GM23248 (cell line): Measurements from ENCODE around the gene AHI1. TPM values are rescaled to one million over a fixed set of nuclear protein-coding genes. Genes with fewer than 3 reads are reported as not detected.

ENCODE experiments used
- DNase-seq: peaks from one replicate; pipeline ENCODE4 v3.0.0-alpha.2; 2015
- H2AFZ ChIP-seq: fragments of 200-600 bp; sonication (generic); 2 replicates; pipeline ENCODE4 v1.6.1; 2016; ENCODE audit warnings: antibody characterized with exemption
- H3F3A ChIP-seq: fragments of 200-600 bp; sonication (generic); 2 replicates; pipeline ENCODE4 v1.6.1; 2016; ENCODE audit warnings: mild to moderate bottlenecking, antibody characterized with exemption, mixed run types; ENCODE audit not compliant: insufficient read depth
- H3K27ac ChIP-seq: fragments of 200-600 bp; sonication (generic); 2 replicates; pipeline ENCODE4 v1.5.1; 2016; ENCODE audit warnings: mild to moderate bottlenecking
- H3K27me3 ChIP-seq: fragments of 200-600 bp; sonication (generic); replicated peaks from 2 replicates; pipeline ENCODE4 v1.6.1; 2016; ENCODE audit warnings: mild to moderate bottlenecking; ENCODE audit not compliant: insufficient read depth
- H3K36me3 ChIP-seq: fragments of 200-600 bp; sonication (generic); 2 replicates; pipeline ENCODE4 v1.6.1; 2016; ENCODE audit warnings: low read depth, mild to moderate bottlenecking
- H3K4me1 ChIP-seq: fragments of 200-600 bp; sonication (generic); 2 replicates; pipeline ENCODE4 v1.6.1; 2016; ENCODE audit warnings: mild to moderate bottlenecking; ENCODE audit not compliant: insufficient read depth
- H3K4me2 ChIP-seq: fragments of 200-600 bp; sonication (generic); one replicate; pipeline ENCODE4 v1.6.1; 2016; ENCODE audit warnings: mild to moderate bottlenecking; ENCODE audit not compliant: unreplicated experiment
- H3K4me3 ChIP-seq: fragments of 200-600 bp; sonication (generic); 2 replicates; pipeline ENCODE4 v1.5.1; 2016; ENCODE audit warnings: mild to moderate bottlenecking
- H3K79me2 ChIP-seq: fragments of 200-600 bp; sonication (generic); 2 replicates; pipeline ENCODE4 v1.6.1; 2016; ENCODE audit warnings: mild to moderate bottlenecking; ENCODE audit not compliant: insufficient read depth
- H3K9ac ChIP-seq: fragments of 200-600 bp; sonication (generic); 2 replicates; pipeline ENCODE4 v1.6.1; 2016; ENCODE audit warnings: mild to moderate bottlenecking
- H3K9me2 ChIP-seq: fragments of 200-600 bp; sonication (generic); 2 replicates; pipeline ENCODE4 v1.6.1; 2016; ENCODE audit warnings: mixed run types, mild to moderate bottlenecking, moderate library complexity; ENCODE audit not compliant: insufficient read depth
- H3K9me3 ChIP-seq: fragments of 200-600 bp; sonication (generic); one replicate; pipeline ENCODE4 v1.6.1; 2017; ENCODE audit warnings: low read depth
- H4K20me1 ChIP-seq: fragments of 200-600 bp; sonication (generic); 2 replicates; pipeline ENCODE4 v1.6.0; 2016; ENCODE audit not compliant: insufficient read depth
- EZH2 ChIP-seq: fragments of 200-600 bp; sonication (generic); IDR thresholded peaks from 2 replicates; pipeline ENCODE4 v1.6.1; 2018; ENCODE audit warnings: antibody characterized with exemption, mild to moderate bottlenecking; ENCODE audit not compliant: insufficient read depth, poor library complexity, severe bottlenecking
- EZH2phosphoT487 ChIP-seq: fragments of 200-600 bp; sonication (generic); IDR thresholded peaks from 2 replicates; pipeline ENCODE4 v1.6.1; 2018; ENCODE audit warnings: antibody characterized with exemption, moderate library complexity, mild to moderate bottlenecking, low read depth; ENCODE audit not compliant: insufficient read depth
- WGBS, 2 experiments: methylation state at CpG; one replicate each; pipeline ENCODE4 v1.1.6; 2015 to 2017; ENCODE audit warnings: low lambda C conversion rate in 2 of 2, low coverage in 1 of 2; ENCODE audit errors: missing lambda C conversion rate in 2 of 2; 5-methylcytosine and 5-hydroxymethylcytosine counted together
- in situ Hi-C: fragments of 300-500 bp; cut with MboI; formaldehyde crosslinking; loops from 2 replicates; pipeline ENCODE4 v1.15.0; 2020
- polyA plus RNA-seq: library from polyadenylated mRNA; unstranded; fragments of >200 nt; fragmentation: Nextera tagmentation; extraction: Ambion mirVana; gene quantifications from 2 replicates; pipeline ENCODE4 v1.2.1, GENCODE V29; 2016
- total RNA-seq: library from RNA; depleted of rRNA; stranded (reverse); fragments of >200 nt; shearing (Covaris generic); gene quantifications from 2 replicates; pipeline ENCODE4 v1.2.3, GENCODE V29; 2014

Gene AHI1
- total and polyA plus RNA-seq, 2 experiments from 2014 or later: 11.1 to 25.9 TPM

GRCh38 chr6:135362124-135362523 is 135.4 kb downstream of the AHI1 start:
- peaks cover 47% of the 10 kb centered on the region for H3F3A ChIP-seq
- H3K4me3 ChIP-seq: no peak overlapping the region
- in situ Hi-C loops: no loop called here
- no peak for TF ChIP-seq EZH2phosphoT487
- TF ChIP-seq EZH2: no peak
- no peaks in the 10 kb centered on the region for H3K27me3 ChIP-seq
- no peak overlapping the region for H2AFZ ChIP-seq
- H3K27ac ChIP-seq: no peak overlapping the region
- DNase-seq: no peak
- peaks cover 29% of the 10 kb centered on the region for H3K4me1 ChIP-seq
- H3K9me3 ChIP-seq: no peaks in the 10 kb centered on the region
- no peaks in the 10 kb centered on the region for H3K36me3 ChIP-seq
- WGBS, 2 experiments: 98 to 99% methylated on average over 4 of the region's 4 CpGs
- H3K9me2 ChIP-seq: no peaks in the 10 kb centered on the region
- no peak overlapping the region for H3K9ac ChIP-seq
- no peak overlapping the region for H3K4me2 ChIP-seq
- no peaks in the 10 kb centered on the region for H4K20me1 ChIP-seq
- H3K79me2 ChIP-seq: no peaks in the 10 kb centered on the region

DNA sequence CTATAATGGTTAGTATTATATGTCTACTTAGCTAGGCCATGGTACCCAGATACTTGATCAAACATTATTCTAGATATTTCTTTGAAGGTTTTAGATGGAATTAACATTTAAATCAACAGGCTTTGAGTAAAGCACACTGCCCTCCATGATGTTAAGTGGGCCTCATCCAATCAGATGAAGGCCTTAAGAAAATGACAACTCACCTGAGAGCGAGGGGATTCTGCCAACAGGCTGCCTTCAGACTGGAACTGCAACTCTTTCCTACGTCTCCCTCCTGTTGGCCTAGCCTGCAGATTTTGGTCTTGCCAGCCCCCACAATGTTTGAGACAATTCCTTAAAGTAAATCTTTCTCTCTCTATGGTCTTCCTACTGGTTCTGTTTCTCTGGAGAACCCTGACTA is 137.3 kb downstream of the AHI1 start:
- H3K79me2 ChIP-seq: no peaks in the 10 kb centered on the region
- H3K4me1 ChIP-seq: peaks cover 30% of the 10 kb centered on the region
- in situ Hi-C loops: no loop called here
- 98 to 99% methylated on average over 2 of the region's 2 CpGs for WGBS, 2 experiments
- H3K36me3 ChIP-seq: no peaks in the 10 kb centered on the region
- no peaks in the 10 kb centered on the region for H3K9me2 ChIP-seq
- DNase-seq: no peak
- peak overlapping the region; percentile 95; the same call in 1 of the 2 replicates for H3K27ac ChIP-seq
- H4K20me1 ChIP-seq: no peaks in the 10 kb centered on the region
- no peak for TF ChIP-seq EZH2phosphoT487
- no peak for TF ChIP-seq EZH2
- H3K4me3 ChIP-seq: no peak overlapping the region
- H3K9me3 ChIP-seq: no peaks in the 10 kb centered on the region
- H3K9ac ChIP-seq: no peak overlapping the region
- no peaks in the 10 kb centered on the region for H3K27me3 ChIP-seq
- H3F3A ChIP-seq: peaks cover 43% of the 10 kb centered on the region
- H3K4me2 ChIP-seq: no peak overlapping the region
- H2AFZ ChIP-seq: no peak overlapping the region

GRCh38 chr6:135358985-135359384 is 138.6 kb downstream of the AHI1 start:
- Histone ChIP-seq H3K4me2 (peak overlapping the region; percentile 83), H3K9me2 (no peaks in the 10 kb centered on the region), H3K4me1 (peaks cover 30% of the 10 kb centered on the region), H3K4me3 (peak overlapping the region; percentile 61), H3K9me3 (no peaks in the 10 kb centered on the region), H4K20me1 (no peaks in the 10 kb centered on the region), H3K9ac (peak overlapping the region; percentile 69), H3K27ac (peak overlapping the region; percentile 95), H3K79me2 (no peaks in the 10 kb centered on the region), H2AFZ (peak overlapping the region; percentile 49), H3K36me3 (no peaks in the 10 kb centered on the region), H3K27me3 (no peaks in the 10 kb centered on the region), H3F3A (peaks cover 43% of the 10 kb centered on the region)
- peak; percentile 64 for DNase-seq
- TF ChIP-seq EZH2: no peak
- no peak for TF ChIP-seq EZH2phosphoT487
- 2% methylated on average over 2 of the region's 2 CpGs for WGBS, 2 experiments
- in situ Hi-C loops: no loop called here

- H3K27ac ChIP-seq: peak overlapping the region; percentile 95
- H3K9me2 ChIP-seq: no peaks in the 10 kb centered on the region
- H3K9ac ChIP-seq: peak overlapping the region; percentile 69
- peaks cover 30% of the 10 kb centered on the region for H3K4me1 ChIP-seq
- H3K4me2 ChIP-seq: peak overlapping the region; percentile 83
- H3K4me3 ChIP-seq: peak overlapping the region; percentile 61
- H3K36me3 ChIP-seq: no peaks in the 10 kb centered on the region
- peaks cover 43% of the 10 kb centered on the region for H3F3A ChIP-seq
- H4K20me1 ChIP-seq: no peaks in the 10 kb centered on the region
- H2AFZ ChIP-seq: peak overlapping the region; percentile 49
- in situ Hi-C loops: no loop called here
- DNase-seq: peak; percentile 96
- no peak for TF ChIP-seq EZH2
- TF ChIP-seq EZH2phosphoT487: no peak
- H3K9me3 ChIP-seq: no peaks in the 10 kb centered on the region
- no peaks in the 10 kb centered on the region for H3K79me2 ChIP-seq
- no peaks in the 10 kb centered on the region for H3K27me3 ChIP-seq
- WGBS, 2 experiments: 0 to 15% methylated on average over 1 of the region's 1 CpG
Measured at GRCh38 chr6:135358251-135358821, 139.2 kb downstream of the AHI1 start.
